Activated naive CD4-positive, alpha-beta T cell treated with anti-CD3 and anti-CD28 coated beads for 36 hours (primary cell): Measurements from ENCODE around the gene PRSS37. TPM values are rescaled to one million over a fixed set of nuclear protein-coding genes. Genes with fewer than 3 reads are reported as not detected.
A peak's percentile ranks its signal among the peaks of the same experiment; 100 is the strongest.

Experiments
- CTCF ChIA-PET: fragments of 350-600 bp; sonication (Branson Sonifier 250); formaldehyde crosslinking; loops from one replicate; lab custom pipeline; 2021; ENCODE audit warnings: antibody characterized with exemption; lab: Charles Lee
- DNase-seq: peaks from one replicate; pipeline ENCODE4 v3.0.0-alpha.2; 2020
- H3K27ac Mint-ChIP-seq: one replicate; pipeline ENCODE4 v1.8.0; 2021; ENCODE audit warnings: mild to moderate bottlenecking, mixed read lengths
- H3K27me3 Mint-ChIP-seq: one replicate; pipeline ENCODE4 v1.8.0; 2021; ENCODE audit warnings: low read depth, mixed read lengths
- H3K36me3 Mint-ChIP-seq: one replicate; pipeline ENCODE4 v1.8.0; 2021; ENCODE audit warnings: low read depth, mixed read lengths
- H3K4me1 Mint-ChIP-seq: one replicate; pipeline ENCODE4 v1.8.0; 2021; ENCODE audit warnings: low read depth, mixed read lengths
- H3K4me3 Mint-ChIP-seq: one replicate; pipeline ENCODE4 v1.8.0; 2021; ENCODE audit warnings: mild to moderate bottlenecking, moderate library complexity, mixed read lengths
- H3K9me3 Mint-ChIP-seq: one replicate; pipeline ENCODE4 v1.8.0; 2021; ENCODE audit warnings: mixed read lengths
- intact Hi-C: fragments of 100-400 bp; cut with micrococcal nuclease; formaldehyde crosslinking; loops from one replicate; pipeline ENCODE4 v1.15.1; 2023
- total RNA-seq, 2 experiments: library from RNA; stranded (reverse); gene quantifications; one replicate each; pipeline ENCODE4 v1.2.3, GENCODE V29; 2021

Gene PRSS37, protein sequence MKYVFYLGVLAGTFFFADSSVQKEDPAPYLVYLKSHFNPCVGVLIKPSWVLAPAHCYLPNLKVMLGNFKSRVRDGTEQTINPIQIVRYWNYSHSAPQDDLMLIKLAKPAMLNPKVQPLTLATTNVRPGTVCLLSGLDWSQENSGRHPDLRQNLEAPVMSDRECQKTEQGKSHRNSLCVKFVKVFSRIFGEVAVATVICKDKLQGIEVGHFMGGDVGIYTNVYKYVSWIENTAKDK
- not detected for total RNA-seq

DNA sequence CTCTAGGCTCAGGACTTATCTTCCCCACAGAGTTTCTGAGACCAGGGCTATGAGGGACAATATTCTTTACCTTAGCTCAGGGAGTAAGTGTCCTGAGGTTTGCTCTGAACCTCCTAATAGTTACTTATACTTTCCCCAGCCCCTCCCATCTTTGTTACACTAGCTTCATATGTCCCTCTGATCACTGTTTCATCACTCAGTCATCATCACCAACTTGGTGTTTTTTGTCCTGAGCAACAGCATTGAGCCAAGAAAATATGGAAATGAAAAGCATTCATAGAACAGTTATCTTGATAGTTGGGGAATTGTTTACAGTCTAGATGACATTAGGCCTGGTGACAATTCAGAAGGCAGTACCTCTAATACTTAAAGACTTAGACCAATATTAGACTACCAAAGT is at the start of gene PRSS37:
Gene PRSS37 (minus strand): TSS at position 101 of the 400 bp plus-strand sequence. CDS start 436 bp downstream, outside the sequence.
- H3K36me3 Mint-ChIP-seq, result no peaks in the 10 kb centered on the region
- H3K9me3 Mint-ChIP-seq, result no peaks in the 10 kb centered on the region
- intact Hi-C loops, result no loop called here
- no peaks in the 10 kb centered on the region for H3K4me1 Mint-ChIP-seq
- H3K27me3 Mint-ChIP-seq, result no peaks in the 10 kb centered on the region
- DNase-seq, result no peak
- CTCF ChIA-PET, result interaction anchor here (1.3 kb wide), 1 partner anchor 135 kb away, joined by 4 read pairs; no protein-coding TSS in a partner anchor
- H3K27ac Mint-ChIP-seq, result peak within 1 kb of the TSS; percentile 11
- H3K4me3 Mint-ChIP-seq, result no peak within 1 kb of the TSS

DNA sequence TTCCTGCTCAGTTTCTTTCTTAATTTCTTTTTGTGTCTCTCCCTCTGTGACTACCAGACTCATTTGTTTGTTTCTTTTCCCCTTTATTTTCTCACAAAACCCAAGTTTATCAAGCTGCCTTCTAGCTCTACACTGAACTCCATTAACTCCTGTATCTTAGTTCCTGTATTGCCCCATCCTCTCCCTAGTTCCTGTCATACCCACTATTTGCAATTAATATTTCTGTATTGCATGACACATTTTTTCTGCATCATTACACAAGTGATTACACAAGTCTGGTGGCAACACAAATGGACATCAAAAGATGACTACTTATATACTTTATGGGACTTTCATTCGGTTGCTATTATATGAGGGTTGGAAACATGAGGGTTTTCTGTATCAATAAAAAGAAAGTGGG is 48.0 kb upstream of the PRSS37 start:
- no peaks in the 10 kb centered on the region for H3K36me3 Mint-ChIP-seq
- intact Hi-C loops, result no loop called here
- CTCF ChIA-PET, result no interaction called here
- H3K9me3 Mint-ChIP-seq, result no peaks in the 10 kb centered on the region
- no peak for DNase-seq
- H3K27me3 Mint-ChIP-seq, result peaks cover 8% of the 10 kb centered on the region
- H3K4me1 Mint-ChIP-seq, result no peaks in the 10 kb centered on the region
- no peak overlapping the region for H3K27ac Mint-ChIP-seq
- no peak overlapping the region for H3K4me3 Mint-ChIP-seq

DNA sequence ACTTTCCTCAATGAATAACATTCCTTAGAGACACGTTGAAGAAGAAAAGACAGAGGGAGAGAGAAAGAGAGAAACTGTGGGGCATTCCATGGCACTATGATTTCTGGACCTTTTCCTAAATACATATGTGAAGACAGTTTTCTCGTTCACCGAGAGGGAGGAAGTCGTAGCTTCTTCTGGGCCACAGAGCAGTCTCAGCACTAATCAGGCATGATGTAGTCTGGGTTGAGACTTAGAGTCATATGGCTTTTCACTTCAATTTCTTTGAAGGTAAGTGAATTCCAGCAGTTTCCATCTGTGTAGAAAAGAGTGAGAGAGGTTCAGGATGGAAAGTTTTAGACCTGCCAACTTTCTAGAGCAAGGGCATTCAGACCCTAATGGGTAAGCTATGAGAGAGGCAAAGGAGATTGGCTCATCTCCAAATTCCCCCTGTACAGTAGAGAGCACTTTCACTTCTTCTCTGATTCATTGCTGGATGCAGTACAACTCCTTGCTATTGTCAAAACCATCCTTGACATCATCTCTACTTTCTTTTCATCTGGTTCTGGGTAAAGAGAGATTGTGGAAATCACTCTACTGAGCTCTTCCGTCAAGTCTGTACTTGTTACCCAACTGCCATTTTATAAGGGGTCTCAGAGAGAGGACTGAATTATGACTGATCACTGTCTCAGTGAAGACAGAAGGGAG is 43.4 kb upstream of the PRSS37 start:
- Mint-ChIP-seq H3K4me3 (no peak overlapping the region), H3K9me3 (peaks cover 2% of the 10 kb centered on the region), H3K27me3 (peaks cover 9% of the 10 kb centered on the region), H3K27ac (no peak overlapping the region), H3K36me3 (no peaks in the 10 kb centered on the region), H3K4me1 (no peaks in the 10 kb centered on the region)
- intact Hi-C loops, result no loop called here
- no peak for DNase-seq
- CTCF ChIA-PET, result no interaction called here

DNA sequence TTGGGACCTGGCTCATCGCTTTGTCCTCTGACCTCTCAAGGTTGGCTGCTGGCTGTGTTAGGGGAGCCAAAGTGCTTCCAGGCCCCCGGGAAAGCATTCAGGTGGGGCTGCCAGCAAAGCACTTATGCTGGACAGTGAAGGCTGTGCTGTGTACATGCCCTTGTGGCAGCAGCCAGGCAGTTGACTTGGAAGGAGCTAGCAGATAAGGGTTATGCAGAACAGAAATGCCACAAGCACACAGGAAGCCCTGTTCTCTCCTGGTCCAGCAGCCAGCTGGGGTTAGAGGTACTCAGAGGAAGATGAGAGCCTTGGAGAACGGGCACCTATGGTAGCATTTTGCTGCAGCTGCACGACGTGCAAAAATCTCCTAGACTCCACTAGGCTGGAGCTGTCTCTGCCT is 39.7 kb upstream of the PRSS37 start:
- H3K27me3 Mint-ChIP-seq, result peaks cover 7% of the 10 kb centered on the region
- no peak for DNase-seq
- intact Hi-C loops, result no loop called here
- no peaks in the 10 kb centered on the region for H3K36me3 Mint-ChIP-seq
- H3K4me3 Mint-ChIP-seq, result no peak overlapping the region
- CTCF ChIA-PET, result no interaction called here
- no peaks in the 10 kb centered on the region for H3K4me1 Mint-ChIP-seq
- peaks cover 2% of the 10 kb centered on the region for H3K9me3 Mint-ChIP-seq
- no peak overlapping the region for H3K27ac Mint-ChIP-seq

DNA sequence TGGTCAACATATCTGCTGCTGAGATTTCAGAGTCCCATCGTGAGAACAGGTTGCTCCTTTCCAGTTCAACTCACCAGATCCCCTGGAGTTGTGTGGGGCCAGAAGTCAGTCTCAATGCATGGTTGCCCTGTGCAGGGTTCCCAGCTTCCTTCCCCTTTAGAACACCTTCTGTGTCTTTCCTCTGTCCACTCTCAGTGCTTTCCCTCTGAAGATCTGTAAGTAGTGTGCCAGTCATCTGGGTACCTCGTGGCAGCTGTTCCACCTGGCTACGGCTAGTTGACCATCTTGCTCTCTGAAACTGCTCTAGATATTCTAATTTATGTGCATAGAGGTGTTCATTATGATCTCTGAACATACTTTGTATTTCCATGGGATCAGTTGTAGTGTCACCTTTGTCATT is 36.1 kb upstream of the PRSS37 start:
- CTCF ChIA-PET, result no interaction called here
- no peak overlapping the region for H3K27ac Mint-ChIP-seq

DNA sequence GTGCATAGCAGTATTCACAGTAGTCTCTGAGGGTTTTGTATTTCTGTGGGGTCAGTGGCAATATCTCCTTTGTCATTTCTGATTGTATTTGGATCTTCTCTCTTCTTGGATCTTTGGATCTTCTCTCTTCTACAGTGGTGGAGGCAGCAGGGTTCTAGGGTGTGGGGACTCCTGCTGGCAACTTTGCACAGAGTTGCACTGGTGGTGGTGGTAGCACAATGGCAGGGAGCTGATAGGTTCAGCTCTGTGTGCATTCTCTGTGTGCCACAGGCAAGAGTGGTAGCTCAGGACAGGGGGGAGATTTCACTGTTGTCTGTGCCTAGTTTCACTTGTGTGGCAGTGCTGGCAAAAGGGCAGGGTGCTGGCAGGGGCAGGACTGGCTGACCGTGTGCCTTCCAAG is 35.1 kb upstream of the PRSS37 start:
- H3K4me3 Mint-ChIP-seq, result no peak overlapping the region
- H3K36me3 Mint-ChIP-seq, result no peaks in the 10 kb centered on the region
- no peak for DNase-seq
- no peaks in the 10 kb centered on the region for H3K4me1 Mint-ChIP-seq
- H3K9me3 Mint-ChIP-seq, result peaks cover 4% of the 10 kb centered on the region
- no peak overlapping the region for H3K27ac Mint-ChIP-seq
- CTCF ChIA-PET, result no interaction called here
- intact Hi-C loops, result no loop called here
- peaks cover 3% of the 10 kb centered on the region for H3K27me3 Mint-ChIP-seq

More for the DNA sequence above, 36.1 kb upstream of the PRSS37 start:
- H3K27me3 Mint-ChIP-seq, result peaks cover 6% of the 10 kb centered on the region
- H3K4me1 Mint-ChIP-seq, result no peaks in the 10 kb centered on the region
- DNase-seq, result no peak
- no peaks in the 10 kb centered on the region for H3K36me3 Mint-ChIP-seq
- no peak overlapping the region for H3K4me3 Mint-ChIP-seq
- intact Hi-C loops, result no loop called here
- no peaks in the 10 kb centered on the region for H3K9me3 Mint-ChIP-seq

DNA sequence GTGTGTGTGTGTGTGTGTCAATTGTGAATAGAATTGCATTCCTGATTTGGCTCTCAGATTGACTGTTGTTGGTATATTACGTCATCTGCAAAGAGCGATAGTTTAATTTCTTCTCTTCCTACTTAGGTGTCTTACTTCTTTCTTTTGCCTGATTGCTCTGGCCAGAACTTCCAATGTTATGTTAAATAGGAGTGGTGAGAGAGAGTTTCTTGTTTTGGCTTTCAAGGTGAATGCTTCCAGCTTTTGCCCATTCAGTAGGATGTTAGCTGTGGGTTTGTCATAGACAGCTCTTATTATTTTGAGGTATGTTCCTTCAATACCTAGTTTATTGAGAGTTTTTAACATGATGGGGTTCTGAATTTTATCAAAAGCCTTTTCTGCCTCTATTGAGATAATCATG is 34.2 kb upstream of the PRSS37 start:
- Mint-ChIP-seq H3K27me3 (peaks cover 2% of the 10 kb centered on the region), H3K36me3 (no peaks in the 10 kb centered on the region), H3K27ac (no peak overlapping the region), H3K9me3 (peaks cover 6% of the 10 kb centered on the region), H3K4me1 (no peaks in the 10 kb centered on the region), H3K4me3 (no peak overlapping the region)
- intact Hi-C loops, result no loop called here
- CTCF ChIA-PET, result no interaction called here
- no peak for DNase-seq

GRCh38 chr7:141874787-141875186 is 33.5 kb upstream of the PRSS37 start:
- Mint-ChIP-seq H3K27ac (no peak overlapping the region), H3K27me3 (peaks cover 2% of the 10 kb centered on the region), H3K4me1 (no peaks in the 10 kb centered on the region), H3K4me3 (no peak overlapping the region), H3K36me3 (no peaks in the 10 kb centered on the region), H3K9me3 (peaks cover 12% of the 10 kb centered on the region)
- intact Hi-C loops, result no loop called here
- CTCF ChIA-PET, result no interaction called here
- DNase-seq, result no peak

- H3K9me3 Mint-ChIP-seq, result peaks cover 13% of the 10 kb centered on the region
- H3K27ac Mint-ChIP-seq, result no peak overlapping the region
- DNase-seq, result no peak
- no peaks in the 10 kb centered on the region for H3K36me3 Mint-ChIP-seq
- intact Hi-C loops, result no loop called here
- peaks cover 2% of the 10 kb centered on the region for H3K27me3 Mint-ChIP-seq
- H3K4me1 Mint-ChIP-seq, result no peaks in the 10 kb centered on the region
- H3K4me3 Mint-ChIP-seq, result no peak overlapping the region
- CTCF ChIA-PET, result no interaction called here
These were observed 31.6 kb upstream of the PRSS37 start for GRCh38 chr7:141872931-141873330.

- H3K27me3 Mint-ChIP-seq, result no peaks in the 10 kb centered on the region
- H3K36me3 Mint-ChIP-seq, result no peaks in the 10 kb centered on the region
- intact Hi-C loops, result no loop called here
- peaks cover 16% of the 10 kb centered on the region for H3K9me3 Mint-ChIP-seq
- no peak overlapping the region for H3K27ac Mint-ChIP-seq
- CTCF ChIA-PET, result interaction anchor here (0.6 kb wide), 1 partner anchor 319 kb away, joined by 5 read pairs; no protein-coding TSS in a partner anchor
- no peak overlapping the region for H3K4me3 Mint-ChIP-seq
- H3K4me1 Mint-ChIP-seq, result no peaks in the 10 kb centered on the region
- no peak for DNase-seq
These were observed 25.7 kb upstream of the PRSS37 start for GRCh38 chr7:141866974-141867373.

DNA sequence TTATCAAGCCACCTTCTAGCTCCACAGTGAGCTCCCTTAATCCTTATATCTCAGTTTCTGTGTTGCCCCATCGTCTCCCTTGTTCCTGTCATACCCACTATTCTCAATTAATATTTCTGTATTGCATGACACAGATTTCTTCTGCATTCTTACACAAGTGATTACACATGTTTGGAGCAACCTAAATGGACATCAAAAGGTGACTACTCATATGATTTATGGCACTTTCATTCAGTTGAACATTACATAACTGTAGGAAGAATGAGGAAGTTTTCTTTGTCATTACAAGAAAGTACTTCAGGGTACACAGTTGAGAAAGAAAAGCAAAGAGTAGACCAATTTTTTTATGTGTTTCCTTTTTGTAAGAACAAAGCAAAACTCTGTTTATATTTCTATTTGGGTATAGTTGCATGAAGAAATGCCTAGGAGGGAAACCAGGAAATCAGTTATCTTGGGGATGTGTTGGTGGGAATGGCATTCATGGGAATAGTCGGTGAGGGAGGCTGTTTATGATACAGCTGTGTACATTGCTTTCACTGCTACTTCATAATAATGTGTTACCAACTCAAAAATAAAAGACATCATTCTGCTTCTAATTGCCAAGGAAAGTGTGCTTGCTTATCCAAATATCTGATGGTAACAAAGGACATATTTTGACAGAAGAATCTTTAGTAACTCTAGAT is 23.6 kb upstream of the PRSS37 start:
- CTCF ChIA-PET, result no interaction called here
- Mint-ChIP-seq H3K9me3 (peaks cover 5% of the 10 kb centered on the region), H3K27ac (no peak overlapping the region), H3K27me3 (no peaks in the 10 kb centered on the region), H3K4me1 (no peaks in the 10 kb centered on the region), H3K36me3 (no peaks in the 10 kb centered on the region), H3K4me3 (no peak overlapping the region)
- no peak for DNase-seq
- intact Hi-C loops, result no loop called here

GRCh38 chr7:141860207-141860606 is 18.9 kb upstream of the PRSS37 start:
- Mint-ChIP-seq H3K27ac (no peak overlapping the region), H3K4me1 (no peaks in the 10 kb centered on the region), H3K27me3 (no peaks in the 10 kb centered on the region), H3K9me3 (peaks cover 12% of the 10 kb centered on the region), H3K4me3 (no peak overlapping the region), H3K36me3 (peaks cover 1% of the 10 kb centered on the region)
- no peak for DNase-seq
- intact Hi-C loops, result no loop called here
- CTCF ChIA-PET, result no interaction called here
